Left hindlimb (tissue), 1 donor: ENCODE results near the gene ATRIP.
A peak's percentile ranks its signal among the peaks of the same experiment; 100 is the strongest.

ENCODE experiments used
- DNase-seq: peaks from one replicate; pipeline ENCODE4 v3.0.0-alpha.2; 2018

Gene ATRIP

DNA sequence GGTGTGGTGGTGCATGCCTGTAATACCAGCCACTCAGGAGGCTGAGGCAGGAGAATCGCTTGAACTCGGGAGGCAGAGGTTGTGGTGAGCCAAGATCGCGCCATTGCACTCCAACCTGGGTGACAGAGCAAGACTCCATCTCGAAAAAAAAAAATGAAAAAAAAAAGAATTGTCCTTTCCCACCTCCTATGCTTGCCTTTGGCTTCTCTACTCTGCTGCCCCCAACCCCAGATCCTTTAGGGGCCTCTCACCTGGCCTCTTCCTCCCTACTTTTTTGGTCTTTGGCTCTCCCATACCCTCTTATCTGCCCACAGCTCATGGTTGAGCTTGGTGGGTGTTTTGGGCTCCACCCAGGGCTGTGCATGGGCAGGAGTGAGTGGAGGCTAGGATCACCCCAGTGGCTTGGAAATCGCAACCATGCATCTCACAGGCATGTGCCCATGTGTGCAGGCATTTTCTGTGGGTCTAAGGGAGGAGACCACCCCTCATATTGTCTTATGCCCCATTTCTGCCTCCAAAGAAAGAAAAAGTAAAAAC is 59.5 kb downstream of the ATRIP start:
- no peak for DNase-seq

- DNase-seq, result peak; percentile 49
These were observed 60.9 kb downstream of the ATRIP start for GRCh38 chr3:48507256-48508061.

DNA sequence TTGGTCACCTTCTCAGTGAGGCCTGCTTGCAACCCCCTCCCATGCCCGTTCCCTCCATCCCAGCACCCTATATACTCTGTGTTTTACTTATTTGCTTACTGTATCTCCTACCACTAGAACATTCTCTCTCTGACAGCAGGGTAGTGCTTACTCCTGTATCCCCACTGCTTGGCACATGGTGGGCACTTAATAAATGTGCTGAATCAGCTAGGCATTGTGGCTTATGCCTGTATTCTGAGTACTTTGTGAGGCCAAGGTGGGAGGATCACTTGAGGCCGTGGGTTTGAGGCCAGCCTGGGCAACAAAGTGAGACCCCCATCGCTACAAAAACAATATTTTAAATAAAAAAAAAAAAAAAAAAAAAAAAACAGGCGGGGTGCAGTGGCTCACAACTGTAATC is 65.0 kb downstream of the ATRIP start:
- no peak for DNase-seq

DNA sequence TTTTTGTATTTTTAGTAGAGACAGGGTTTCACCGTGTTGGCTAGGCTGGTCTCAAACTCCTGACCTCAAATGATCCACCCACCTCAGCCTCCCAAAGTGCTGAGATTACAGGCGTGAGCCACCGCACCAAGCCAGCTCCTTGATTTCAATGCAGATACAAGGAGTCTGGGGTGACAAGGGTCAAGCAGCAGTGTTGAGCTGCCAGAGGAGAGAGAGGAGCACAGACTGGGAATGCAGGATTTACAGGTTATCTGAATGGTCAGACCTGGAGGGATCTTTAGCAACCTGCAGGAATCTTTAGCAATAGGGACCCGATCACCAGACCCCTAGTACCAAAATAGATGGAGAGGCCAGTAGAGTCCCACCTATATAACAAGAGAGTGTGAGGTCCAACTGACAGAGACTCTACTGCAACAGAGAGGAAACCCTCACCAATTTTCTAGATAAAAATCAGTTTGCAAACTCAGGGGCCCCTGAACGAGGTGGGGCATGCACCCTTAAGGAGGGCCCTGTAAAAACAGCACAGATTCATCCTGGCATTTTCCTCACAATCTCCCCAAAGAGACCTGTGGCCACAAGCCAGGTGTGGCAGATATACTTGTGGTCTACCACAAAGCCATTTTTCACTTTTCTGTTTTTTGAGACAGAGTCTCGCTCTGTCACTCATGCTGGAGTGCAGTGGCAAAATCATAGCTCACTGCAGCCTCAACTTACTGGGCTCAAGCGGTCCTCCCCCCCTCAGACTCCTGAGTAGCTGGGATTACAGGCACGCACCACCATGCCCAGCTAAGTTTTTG is 68.1 kb downstream of the ATRIP start:
- DNase-seq, result no peak
